DND-41 (cell line): ENCODE measurements around the gene NUP214.

Source experiments
- CTCF ChIP-seq: IDR thresholded peaks from 2 replicates; pipeline ENCODE4 v1.5.1; 2012; ENCODE audit warnings: borderline replicate concordance, low read length, moderate library complexity, mild to moderate bottlenecking; ENCODE audit not compliant: poor library complexity, severe bottlenecking; ENCODE audit errors: extremely low read depth
- EZH2 ChIP-seq: IDR thresholded peaks from 3 replicates; pipeline ENCODE4 v1.6.1; 2012; ENCODE audit warnings: borderline replicate concordance, low read depth, mild to moderate bottlenecking, moderate library complexity, low read length, inconsistent platforms; ENCODE audit not compliant: severe bottlenecking

DNA sequence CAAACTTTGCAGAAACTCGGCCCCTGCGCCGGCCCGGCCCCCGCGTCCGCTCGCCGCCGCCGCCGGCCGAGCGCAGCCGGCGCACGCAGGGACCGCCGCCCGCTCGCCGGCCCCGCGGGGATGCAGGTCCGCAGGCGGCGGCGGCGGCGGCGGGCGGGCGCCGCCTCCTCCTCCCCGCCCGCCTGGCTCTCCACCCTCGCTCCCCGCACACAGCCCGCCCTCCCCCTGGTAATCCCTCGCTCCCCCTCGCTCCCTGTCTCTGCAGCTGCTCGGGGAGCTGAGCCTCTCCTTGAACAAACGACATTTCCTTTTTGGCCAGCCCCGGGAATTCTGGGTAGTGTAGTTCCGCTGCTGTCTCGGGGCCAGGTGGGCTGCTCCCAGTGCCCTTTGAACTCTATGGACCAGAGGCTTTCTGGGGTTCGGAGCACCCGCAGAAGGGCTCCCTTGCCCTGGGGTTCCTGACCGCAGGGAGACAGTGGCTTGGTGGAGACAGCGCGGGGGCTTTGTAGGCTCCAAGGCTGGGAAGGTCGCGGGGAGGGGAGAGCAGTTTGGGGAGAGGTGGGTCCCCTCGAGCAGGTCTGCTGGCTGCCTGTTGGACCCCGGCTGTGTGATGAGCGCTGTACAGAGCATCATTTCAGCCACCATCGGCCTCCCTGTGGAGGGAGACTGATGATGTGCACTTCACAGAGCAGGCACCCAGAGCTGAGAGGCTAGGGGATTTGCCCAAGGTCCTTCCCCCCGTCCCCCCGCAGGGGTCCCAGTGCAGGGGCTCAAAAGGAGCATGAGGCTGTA, 152.7 kb downstream of the NUP214 start:
- TF ChIP-seq CTCF (no peak), EZH2 (no peak)
